Stromal cell of bone marrow (primary cell): Measurements from ENCODE around the gene CLASP2.
"Not testable (repeated sequence)": the region's sequence is repeated elsewhere in the genome, so short reads cannot be mapped to it uniquely, and the experiment has no call there.

Source experiments
- DNase-seq: peaks from one replicate; pipeline ENCODE4 v3.0.0-alpha.2; 2012; ENCODE audit warnings: low read depth

Gene CLASP2

DNA sequence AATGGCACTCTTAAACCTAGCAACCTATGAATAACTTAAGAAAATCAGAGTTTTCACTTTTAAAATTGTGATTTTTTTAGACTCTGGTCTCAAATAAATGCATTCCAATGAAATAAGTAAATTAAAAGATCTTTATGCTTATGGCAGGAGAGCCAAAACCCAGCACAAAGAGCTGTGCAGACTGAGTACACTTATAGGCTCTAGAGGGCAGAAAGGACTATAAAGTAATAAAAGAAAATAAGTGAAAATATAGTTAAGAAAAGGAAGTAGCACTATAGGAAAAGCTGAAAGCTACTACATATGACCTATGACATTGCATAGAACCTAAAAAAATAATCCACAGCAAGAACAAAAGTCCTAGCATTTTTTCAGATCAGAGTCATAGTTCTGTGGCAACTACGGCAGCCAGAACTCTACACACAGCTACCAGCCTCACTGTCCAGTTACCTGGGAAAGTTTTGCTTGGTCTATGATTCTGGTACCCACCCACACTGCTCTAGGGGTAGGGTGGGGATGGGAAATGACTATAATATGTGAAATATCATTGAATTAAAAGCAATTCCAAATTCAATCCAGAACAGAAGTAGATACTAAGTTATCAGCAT is 30.5 kb downstream of the CLASP2 start:
- no peak for DNase-seq

DNA sequence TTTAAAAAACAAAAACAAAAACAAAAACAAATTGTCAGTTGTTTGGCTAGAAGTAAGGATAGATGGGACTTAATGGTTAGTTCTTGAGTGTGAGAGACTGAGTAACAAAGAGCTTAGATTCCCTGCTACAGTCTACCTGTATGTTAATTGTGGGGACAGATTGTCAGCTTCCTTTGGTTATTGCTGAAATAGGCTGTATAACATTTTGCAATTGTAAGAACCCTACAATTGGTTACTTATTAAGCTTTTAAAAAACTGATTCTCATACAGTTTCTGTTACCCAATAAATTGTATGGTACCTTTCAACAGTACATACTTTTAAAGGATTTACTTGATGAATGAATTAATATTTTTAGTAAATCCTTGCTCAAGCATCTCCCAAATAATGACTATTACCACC is 35.3 kb downstream of the CLASP2 start:
- DNase-seq = no peak

DNA sequence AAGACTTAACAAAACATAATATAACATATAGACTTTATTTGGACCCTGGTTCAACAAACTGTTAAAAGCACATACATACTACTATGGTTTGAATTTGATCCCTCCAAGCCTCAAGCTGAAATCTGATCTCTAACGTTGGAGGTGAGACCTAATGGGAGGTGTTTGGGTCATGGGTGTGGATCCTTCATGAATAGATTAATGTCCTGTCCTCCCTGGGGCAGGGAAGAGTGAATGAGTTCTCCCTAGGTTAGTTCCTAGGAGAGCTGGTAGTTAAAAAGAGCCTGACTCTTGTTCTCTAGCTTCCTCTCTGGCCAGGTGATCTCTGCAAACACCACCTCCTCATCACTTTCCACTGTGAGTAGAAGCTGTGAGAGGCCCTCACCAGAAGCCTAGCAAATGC is 36.4 kb downstream of the CLASP2 start:
- DNase-seq = no peak

DNA sequence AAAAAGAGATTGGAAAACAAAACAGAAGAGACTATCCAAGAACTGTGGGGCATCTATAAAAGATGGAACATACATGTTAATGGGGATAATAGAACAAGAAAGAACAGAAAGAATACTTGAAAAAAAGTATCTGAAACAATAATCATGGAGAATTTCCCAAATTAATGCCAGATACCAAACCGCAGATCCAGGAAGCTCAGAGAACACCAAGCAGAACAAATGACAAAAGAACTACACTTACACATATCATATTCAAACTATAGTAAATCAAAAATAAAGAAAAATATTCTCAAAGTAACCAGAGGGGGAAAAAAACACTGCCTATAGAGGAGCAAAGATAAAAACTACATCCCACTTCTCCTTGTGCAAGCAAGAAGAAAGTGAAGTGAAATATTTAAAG is 40.0 kb downstream of the CLASP2 start:
- no peak for DNase-seq

DNA sequence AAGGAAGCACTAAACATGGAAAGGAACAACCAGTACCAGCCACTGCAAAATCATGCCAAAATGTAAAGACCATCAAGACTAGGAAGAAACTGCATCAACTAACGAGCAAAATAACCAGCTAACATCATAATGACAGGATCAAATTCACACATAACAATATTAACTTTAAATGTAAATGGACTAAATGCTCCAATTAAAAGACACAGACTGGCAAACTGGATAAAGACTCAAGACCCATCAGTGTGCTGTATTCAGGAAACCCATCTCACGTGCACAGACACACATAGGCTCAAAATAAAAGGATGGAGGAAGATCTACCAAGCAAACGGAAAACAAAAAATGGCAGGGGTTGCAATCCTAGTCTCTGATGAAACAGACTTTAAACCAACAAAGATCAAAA is 44.6 kb downstream of the CLASP2 start:
- DNase-seq = not testable (repeated sequence)

DNA sequence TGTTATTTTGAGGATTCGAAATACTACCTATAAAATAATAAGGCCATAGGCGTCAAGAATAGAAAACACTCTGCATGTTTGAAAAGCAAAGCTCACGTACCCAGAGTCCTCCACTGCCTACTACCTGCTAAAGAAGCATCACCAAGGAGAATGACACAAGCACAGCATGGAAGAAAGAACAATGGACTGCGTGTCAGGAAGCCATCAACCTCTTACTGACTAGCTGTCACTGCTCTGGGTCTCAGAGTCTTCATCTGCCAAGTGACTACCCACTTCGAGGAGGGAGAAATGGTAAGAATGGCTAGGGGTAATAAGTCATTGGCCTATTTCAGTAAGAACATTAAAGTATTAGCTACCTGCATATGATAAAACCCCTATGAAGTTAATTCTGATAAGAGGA is 49.4 kb downstream of the CLASP2 start:
- DNase-seq = no peak

DNA sequence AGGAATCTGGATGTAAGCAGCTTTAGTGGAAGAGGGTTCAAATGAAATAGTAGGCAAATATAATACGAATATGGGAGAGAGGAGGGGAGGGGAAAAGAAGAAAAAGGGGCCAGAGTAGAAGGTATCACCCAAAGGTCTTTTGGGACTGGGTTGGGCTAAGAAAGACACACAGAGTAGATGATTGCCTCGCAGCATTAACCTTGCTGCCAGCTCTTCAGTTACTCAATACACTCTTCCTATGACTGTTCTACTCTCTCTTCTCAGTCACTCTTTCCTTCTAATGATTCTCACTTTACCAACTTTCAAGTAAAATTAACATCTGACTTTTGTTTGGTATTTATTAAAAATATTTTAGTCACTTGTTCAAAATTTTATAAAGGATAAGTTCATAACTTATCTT is 52.8 kb downstream of the CLASP2 start:
- peak; percentile 21 for DNase-seq

DNA sequence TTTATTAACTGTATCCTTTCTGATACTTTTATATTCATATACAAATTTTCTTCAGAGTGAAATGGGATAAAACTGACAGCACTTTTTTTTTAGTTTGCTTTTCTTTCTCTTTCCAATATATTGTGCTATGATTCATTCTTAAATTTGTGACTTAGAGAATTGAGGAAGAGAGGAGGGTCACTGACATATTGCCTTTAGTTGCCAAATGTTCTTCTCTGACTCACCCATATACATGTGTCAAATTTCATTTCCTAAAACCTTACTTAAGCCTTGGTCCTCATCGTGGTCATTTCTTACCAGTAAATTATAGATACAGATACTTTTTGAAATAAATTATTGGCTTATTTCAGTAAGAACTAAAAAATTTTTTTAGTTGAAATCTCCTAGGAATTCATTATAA is 53.9 kb downstream of the CLASP2 start:
- peak; percentile 85 for DNase-seq

DNA sequence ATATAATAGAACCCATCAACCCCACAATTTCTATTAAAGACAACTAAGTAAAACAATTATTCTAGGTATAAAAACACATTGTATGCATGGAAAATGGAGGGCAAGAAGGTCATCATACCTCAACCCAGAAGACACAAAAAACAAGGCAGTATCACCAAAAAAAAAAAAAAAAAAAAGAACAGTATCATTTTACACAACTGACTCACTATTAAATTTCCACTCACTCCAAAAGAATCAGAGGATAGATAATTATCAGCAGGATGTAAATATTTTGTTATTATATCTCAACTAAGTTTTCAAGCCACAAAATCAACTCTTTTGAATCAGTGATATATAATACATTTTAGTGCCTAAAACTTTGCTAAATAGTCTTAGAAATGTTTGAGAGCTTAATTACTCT is 55.0 kb downstream of the CLASP2 start:
- no peak for DNase-seq

DNA sequence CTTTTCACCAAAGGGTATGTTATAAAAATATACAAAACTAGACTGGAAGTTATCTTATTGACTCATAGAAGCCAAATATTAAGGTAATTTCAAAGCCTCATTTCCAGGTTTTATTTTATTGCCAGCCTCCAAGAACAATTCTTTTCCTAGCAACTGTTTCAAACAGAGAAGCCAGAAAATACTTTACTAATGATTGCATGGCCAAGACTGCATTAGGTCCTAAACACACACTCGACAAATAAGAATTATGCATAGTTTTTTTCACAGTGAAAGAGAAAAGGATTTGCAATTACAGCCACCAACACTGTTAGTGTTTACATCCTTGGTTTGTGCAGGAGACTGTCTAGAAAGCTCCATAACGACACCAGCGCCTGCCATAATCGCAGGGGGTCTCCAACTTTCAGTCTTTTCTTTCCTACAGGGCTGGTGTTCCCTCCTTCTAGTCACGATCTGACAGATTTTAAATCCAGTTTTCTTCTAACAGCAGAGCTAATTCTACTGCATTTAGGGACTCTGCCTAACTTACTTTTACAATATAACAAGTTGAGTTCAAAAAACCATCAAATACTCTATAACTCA is 58.1 kb downstream of the CLASP2 start:
- DNase-seq = no peak

DNA sequence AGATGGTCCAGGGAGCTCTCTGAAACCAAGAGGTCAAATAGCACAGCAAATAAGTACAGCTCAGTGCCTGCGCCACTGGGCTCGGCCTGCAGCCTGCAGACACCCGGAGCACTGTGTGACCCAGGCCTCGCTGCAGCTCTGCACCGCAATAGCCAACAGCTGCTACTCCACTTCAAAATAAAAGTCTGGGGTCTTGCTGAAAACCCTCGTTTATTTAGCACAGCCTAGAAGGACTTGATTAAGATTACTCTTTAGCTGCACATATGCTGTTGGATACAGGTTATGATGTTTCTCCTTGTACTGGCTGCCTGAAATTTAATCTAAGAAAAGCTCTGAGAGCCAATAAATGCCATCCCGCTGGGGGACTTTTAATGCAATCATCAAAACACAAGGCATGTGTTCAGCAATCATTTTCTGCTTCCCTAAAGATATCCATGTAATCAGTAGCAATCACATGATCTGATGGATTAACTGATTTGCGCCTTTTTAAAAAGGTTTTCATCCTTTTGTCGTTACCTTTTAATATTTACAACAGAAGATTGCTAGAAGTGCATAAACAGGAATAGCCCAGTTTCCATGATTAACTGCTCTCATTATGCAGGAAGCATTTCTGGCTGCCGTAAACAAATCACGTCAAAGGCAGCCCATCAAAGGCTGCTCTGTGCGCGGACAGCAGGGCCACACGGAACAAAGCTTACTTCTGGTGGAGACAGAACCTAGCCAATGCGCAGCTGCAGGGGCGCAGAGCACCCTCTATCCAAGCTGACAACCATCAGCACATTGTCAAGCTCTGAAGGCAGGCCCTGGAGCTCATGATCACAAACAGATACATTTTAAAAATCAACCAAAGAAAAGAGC is 58.8 kb downstream of the CLASP2 start:
- DNase-seq = peak; percentile 50

DNA sequence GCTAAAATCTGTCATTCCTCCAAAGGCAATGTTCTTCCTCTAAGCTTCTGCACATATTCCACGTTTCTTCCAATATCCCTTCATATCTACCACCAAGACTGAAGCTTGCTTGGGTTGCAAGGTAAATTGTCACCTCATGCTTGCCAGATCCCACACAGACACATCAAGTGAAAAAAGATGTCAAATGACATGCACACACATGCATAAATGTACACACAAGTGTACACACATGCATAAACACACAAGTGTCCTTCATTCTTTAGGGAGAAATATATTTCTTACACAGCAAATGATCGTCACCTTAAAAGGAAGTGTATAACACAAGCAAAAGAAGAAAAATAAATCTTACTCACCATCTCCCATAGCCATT is 59.4 kb downstream of the CLASP2 start:
- DNase-seq = no peak

DNA sequence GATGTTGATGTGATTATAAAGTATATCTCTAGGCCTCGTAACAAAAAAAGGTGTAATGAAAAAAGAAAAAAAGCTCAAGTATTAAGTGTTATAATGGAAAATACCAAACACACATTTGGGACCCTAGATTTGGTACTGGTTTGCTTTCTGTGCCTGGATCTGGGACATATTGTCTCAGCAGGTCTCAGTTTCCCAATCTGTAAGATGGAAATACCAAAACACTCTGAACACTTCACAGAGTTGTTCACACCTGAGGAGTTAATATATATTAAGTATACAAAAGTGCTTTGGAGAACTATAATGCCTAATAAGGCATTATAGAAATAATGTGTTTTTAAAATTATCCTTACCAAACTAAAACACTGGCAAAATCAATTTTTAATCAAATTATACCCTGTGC is 60.0 kb downstream of the CLASP2 start:
- DNase-seq = no peak

DNA sequence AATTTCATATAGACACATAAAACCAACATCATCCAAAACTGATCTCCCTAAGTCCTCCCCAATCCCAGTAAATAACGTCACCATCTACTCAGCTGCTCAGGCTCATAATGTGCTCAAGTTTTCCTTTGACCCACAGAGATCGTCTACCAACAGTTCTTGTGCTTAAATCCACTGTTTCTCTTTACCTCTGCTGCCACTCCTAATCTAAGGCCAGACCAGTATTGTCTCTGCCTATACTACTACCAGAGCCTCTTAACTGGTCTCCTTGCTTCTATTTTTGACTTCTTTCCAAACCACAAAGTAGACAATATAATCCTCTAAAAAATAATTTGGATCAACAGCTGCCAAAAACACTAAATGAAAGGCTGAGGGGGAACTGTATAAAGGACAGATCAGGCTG is 65.3 kb downstream of the CLASP2 start:
- DNase-seq = no peak

DNA sequence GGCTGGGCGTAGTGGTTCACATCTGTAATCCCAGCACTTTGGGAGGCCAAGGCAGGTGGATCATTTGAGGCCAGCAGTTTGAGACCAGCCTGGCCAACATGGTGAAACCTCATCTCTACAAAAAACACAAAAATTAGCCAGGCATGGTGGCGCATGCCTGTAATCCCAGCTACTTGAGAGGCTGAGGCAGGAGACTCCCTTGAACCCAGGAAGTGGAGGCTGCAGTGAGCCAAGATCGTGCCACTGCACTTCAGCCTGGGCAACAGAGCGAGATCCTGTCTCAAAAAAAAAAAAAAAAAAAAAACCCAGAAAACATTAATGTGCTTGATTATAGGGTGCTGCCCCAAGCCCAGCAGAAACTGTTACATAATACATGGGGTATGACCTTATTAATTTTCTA is 67.0 kb downstream of the CLASP2 start:
- not testable (repeated sequence) for DNase-seq

DNA sequence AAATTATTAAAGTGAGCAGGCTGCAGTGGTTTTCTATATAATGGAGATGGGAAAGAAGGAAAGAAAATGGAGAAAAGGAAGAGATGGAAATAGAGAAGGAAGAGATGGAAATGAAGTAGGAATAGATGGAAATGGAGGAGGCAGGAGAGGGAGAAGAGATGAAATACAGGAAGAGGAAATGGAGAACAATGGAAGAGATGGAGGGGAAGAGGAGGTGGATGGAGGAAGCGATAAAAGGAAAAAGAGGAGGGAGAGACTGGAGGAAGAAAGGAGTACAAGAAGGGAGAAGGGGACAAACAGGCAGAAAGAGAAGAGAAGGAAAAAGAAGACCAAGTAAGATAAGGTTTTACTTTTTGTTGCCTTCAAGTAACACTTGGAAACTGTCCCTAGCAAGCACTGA is 67.6 kb downstream of the CLASP2 start:
- DNase-seq = no peak

DNA sequence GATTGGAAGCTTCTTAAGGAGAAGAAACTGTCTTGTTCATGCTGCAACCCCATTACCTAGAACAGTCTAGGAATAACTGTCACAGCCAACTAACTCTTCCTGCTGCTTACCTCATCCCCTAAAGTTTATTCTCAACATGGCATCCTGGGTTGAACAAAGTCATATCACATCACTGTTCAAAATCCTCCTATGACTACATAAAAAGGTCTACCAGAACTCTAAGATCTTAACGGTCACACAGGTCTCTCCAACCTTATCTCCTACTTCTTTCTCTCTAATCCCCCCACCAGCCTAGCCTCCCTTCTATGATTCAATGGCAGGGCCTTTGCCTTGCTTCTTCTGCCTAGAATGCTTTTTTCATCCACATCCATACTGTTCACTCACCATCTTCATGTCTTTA is 69.3 kb downstream of the CLASP2 start:
- DNase-seq = no peak

DNA sequence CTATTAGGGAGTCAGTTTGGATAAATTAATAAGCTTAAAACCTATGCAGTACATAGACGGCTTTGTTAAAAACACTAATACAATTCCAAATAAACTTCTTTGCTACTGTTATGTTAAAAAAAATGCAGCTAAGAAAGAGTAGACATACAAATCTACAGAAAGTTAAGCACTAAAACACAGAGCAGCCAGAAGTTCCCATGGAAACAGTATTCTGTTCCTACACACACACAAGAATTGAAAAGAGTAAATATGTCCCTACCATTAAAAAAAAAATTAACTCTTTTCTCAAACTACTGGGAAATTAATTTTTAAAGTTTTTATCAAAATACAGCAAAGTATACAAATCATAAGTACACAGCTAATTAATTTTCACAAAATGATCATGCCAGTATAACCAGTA is 71.6 kb downstream of the CLASP2 start:
- no peak for DNase-seq

DNA sequence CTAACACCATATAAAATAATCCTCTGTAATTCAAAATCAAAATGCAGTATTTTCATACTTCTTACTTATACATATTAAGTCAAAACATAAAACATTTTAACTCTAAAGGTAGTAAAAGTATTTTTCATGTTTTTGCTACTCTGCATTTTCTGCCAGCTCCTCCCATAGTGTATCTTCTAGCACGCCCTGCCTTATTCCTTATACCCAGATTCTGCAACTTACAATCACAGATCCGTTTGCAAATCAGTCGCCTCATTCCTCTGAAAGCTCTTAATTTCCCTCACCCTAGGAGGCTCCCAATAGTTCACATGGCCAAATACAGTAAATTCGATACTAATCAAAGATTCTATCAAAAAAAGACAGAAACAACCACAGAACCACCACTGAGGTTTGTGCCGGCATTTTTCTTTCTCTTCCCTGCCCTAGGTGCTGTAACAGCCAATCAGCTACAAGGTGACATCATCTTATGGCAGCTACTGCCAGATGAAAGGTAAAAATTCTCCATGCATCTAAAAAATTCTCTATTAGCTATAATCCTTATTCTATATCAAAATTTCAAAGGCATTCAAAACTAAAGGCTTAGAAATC is 72.9 kb downstream of the CLASP2 start:
- peak; percentile 9 for DNase-seq

DNA sequence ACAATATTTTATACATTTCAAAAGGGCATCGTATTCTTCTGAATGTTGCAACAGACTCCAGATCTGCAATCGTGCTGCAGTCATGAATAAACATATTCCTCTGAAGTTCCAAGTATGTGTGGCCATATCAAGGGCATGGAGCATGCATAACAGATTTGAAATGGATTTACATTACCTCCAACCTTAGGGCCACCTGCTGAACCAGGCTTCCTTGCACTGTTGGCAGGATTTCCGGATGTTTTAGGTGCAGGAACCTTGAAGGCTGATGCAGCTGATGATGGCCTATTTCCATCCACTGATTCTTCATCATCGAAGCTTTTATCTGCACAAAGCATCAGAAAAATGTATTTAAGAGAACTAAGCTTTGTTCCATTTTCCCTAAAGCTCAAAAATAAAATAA is 73.5 kb downstream of the CLASP2 start:
- no peak for DNase-seq

DNA sequence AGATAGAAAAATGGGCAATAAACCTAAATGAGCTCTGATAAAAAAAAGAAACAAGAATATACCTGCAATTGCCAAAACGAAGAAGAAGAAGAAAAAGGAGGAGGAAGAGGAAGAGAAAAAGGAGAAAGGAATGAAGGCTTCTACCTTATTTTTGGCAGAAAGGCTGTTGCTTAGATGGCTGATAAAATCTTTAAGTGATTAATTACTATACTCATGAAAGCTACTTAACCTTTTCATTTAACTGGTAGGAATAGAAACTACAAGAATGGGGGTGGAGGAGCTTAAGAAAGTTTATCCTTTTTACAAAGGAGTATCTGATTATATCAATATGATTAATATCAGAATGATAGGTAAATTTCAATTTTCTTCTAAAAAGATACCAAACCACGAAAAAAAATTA is 75.2 kb downstream of the CLASP2 start:
- no peak for DNase-seq

DNA sequence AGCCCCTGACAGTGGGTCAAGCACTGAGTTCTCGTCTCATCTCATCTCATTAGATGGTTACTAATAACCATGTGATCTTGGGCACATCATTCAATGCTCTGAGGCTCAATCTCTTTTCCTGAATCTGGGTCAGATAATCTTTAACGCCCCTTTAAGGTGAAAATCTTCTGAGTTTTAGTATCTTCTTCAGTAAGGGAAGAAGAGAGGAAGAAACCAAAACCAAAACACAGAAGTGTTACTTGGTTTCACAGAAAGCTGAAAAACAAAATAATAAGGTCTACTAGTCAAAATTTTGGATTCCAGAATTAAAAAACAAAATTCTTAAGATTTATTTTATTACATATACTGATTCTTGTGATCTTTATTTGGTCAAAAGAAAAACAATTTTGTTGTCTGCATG is 78.2 kb downstream of the CLASP2 start:
- DNase-seq = no peak

DNA sequence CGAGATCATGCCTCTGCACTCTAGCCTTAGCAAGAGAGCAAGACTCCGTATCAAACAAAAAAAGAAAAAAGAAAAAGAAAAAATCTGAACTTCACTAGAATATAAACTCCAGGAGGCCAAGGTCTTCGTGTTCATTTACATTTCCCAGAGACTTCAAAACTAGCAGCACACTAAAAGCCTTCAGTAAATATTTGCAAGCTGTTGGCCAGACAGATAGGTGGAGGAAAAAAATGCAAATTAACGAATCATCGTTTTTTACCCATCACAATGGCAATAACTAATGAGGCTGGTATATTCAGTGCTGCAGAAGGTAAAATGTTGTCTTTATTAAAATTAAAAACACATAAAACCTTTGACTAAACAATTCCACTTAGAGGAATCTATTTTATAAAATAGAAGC is 80.6 kb downstream of the CLASP2 start:
- DNase-seq = no peak
